ENCODE data around the gene MAN1C1. TPM values are rescaled to one million over a fixed set of nuclear protein-coding genes. Genes with fewer than 3 reads are reported as not detected.

Gene MAN1C1
- total and polyA plus RNA-seq, 8 donors = 2.1 to 9.2 (median 4.0) TPM

DNA sequence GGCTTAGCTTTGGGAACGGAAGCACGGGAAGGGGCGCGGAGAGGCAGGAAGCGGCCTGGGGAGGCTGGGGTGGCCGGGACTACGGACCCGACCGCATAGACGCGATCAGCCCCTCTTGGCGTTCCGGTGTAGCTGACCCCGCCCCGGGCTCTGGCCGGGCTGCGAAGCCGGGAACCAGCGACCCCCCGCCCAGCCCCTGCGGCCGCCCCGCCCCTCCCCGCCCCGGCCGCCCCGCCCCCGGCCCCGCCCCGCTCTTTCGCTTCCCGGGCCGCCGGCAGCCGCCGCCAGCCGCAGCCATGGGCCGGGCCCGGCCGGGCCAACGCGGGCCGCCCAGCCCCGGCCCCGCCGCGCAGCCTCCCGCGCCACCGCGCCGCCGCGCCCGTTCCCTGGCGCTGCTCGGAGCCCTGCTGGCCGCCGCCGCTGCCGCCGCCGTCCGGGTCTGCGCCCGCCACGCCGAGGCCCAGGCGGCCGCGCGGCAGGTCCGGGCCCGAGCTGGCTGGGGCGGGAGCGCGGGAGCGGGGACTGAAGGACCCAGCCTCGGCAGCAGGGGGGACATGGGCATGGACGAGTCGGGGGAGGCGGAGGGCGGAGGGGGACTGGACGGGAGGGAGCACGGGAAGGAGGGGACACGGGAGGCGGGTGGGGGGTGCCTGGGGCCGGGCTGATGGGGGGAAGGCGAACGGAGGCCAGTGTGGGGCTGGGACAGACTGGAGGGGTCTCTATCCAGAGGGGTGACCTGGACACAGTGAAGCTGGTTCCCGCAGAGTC, 183.5 kb downstream of the MAN1C1 start, which contains the start of gene SELENON:
TSS of gene SELENON (plus strand) at position 259 of the 768 bp plus-strand sequence. CDS start at position 297, 38 bp downstream.
- TF ChIP-seq, protein P1, sequence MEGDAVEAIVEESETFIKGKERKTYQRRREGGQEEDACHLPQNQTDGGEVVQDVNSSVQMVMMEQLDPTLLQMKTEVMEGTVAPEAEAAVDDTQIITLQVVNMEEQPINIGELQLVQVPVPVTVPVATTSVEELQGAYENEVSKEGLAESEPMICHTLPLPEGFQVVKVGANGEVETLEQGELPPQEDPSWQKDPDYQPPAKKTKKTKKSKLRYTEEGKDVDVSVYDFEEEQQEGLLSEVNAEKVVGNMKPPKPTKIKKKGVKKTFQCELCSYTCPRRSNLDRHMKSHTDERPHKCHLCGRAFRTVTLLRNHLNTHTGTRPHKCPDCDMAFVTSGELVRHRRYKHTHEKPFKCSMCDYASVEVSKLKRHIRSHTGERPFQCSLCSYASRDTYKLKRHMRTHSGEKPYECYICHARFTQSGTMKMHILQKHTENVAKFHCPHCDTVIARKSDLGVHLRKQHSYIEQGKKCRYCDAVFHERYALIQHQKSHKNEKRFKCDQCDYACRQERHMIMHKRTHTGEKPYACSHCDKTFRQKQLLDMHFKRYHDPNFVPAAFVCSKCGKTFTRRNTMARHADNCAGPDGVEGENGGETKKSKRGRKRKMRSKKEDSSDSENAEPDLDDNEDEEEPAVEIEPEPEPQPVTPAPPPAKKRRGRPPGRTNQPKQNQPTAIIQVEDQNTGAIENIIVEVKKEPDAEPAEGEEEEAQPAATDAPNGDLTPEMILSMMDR (IDR thresholded peaks at IDR 0.05) = no peak
- H3K4me1 ChIP-seq = peaks cover 6 to 37% (median 7%) of the 10 kb centered on the region in 3 donors
- no peaks in the 10 kb centered on the region for H3K27me3 ChIP-seq
- DNase-seq (peak in 5 of 6 donors; percentile 54 to 87 (median 73)), ATAC-seq (peak; percentile 39 to 68 (median 54)), FAIRE-seq (no peak)
- WGBS, 2 donors = 0 to 1% methylated on average over 38 to 89 of the region's 91 CpGs
- peak within 1 kb of the TSS; percentile 18 to 78 (median 69) for H3K27ac ChIP-seq
- intact Hi-C loops (cut with DNase I) = loop anchor here in 2 of 3 donors (5.0 kb wide), 2 partner anchors 188 to 193 kb away; no protein-coding TSS in a partner anchor
- H3K9me3 ChIP-seq = no peaks in the 10 kb centered on the region
- no peaks in the 10 kb centered on the region for H3K36me3 ChIP-seq
- H3K4me3 ChIP-seq = peak within 1 kb of the TSS; percentile 10 to 60 (median 32)

DNA sequence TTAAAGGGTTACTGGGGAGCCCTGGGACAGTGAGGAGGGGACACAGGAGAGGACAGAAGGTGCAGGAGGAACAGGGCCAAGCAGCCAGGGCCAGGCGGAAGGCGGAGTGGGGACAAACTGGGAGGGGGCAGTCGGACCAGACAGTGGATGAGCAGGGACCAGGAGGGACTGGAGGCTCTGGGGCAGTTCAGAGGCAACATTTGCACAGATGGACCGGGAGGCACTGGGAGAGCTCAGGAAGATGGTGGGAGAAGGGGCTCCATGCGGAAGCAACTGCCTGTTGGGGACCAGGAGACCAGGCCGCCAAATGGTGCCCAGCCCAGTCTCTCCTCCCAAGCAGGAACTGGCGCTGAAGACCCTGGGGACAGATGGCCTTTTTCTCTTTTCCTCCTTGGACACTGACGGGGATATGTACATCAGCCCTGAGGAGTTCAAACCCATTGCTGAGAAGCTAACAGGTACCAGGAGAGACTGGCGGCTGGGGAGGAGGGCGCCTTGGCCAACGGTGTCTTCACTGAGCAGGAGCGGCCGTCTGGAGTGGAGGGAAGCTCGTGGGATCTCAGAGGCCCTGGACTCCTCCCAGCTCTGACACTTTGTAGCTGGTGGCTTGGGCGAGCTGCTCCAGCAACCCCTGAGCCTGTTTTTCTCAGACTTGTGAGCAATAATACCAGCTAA, 184.2 kb downstream of the MAN1C1 start:
- H3K27ac ChIP-seq = peak overlapping the region in 1 of 4 donors; percentile 12
- peak in 2 of 4 donors; percentile 1 to 5 for ATAC-seq
- intact Hi-C loops (cut with DNase I) = no loop called here
- H3K4me3 ChIP-seq = peak overlapping the region; percentile 10 to 60 (median 28)
- 40 to 41% methylated on average over 15 of the region's 15 CpGs for WGBS, 2 donors
- peak in 2 of 6 donors; percentile 48 to 77 for DNase-seq
- no peaks in the 10 kb centered on the region for H3K9me3 ChIP-seq
- no peaks in the 10 kb centered on the region for H3K27me3 ChIP-seq
- H3K36me3 ChIP-seq = no peaks in the 10 kb centered on the region
- TF ChIP-seq, protein P1 (IDR thresholded peaks at IDR 0.05) = no peak
- H3K4me1 ChIP-seq = peaks cover 7 to 45% (median 14%) of the 10 kb centered on the region in 3 donors
- FAIRE-seq = no peak

DNA sequence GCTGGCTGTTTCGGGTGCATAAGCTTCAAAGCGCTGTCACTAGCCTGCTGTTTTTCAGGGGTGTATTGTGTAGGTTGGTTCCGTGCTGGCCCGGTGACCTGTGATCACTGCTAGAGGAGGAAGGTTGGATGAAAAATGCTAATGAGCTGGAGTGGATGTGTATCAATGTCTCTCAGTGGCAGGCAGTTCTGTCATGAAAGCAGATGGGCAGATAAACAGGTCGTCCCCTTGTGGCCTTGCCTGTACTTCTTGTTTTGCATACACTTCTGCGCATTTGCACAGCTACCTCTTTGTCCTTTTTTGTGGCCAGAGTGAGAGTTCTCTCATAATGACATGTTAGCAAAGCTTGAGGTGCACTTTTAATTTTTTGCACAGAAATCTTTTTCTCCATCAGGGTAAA, 186.3 kb downstream of the MAN1C1 start:
- DNase-seq (peak in 1 of 6 donors; percentile 2), ATAC-seq (no peak), FAIRE-seq (no peak)
- 45 to 61% methylated on average over 6 of the region's 6 CpGs for WGBS, 2 donors
- Histone ChIP-seq H3K27ac (no peak overlapping the region), H3K36me3 (no peaks in the 10 kb centered on the region), H3K27me3 (no peaks in the 10 kb centered on the region), H3K9me3 (no peaks in the 10 kb centered on the region), H3K4me3 (no peak overlapping the region), H3K4me1 (peaks cover 5 to 50% (median 29%) of the 10 kb centered on the region in 3 donors)
- TF ChIP-seq, protein P1 (IDR thresholded peaks at IDR 0.05) = no peak
- intact Hi-C loops (cut with DNase I) = no loop called here

DNA sequence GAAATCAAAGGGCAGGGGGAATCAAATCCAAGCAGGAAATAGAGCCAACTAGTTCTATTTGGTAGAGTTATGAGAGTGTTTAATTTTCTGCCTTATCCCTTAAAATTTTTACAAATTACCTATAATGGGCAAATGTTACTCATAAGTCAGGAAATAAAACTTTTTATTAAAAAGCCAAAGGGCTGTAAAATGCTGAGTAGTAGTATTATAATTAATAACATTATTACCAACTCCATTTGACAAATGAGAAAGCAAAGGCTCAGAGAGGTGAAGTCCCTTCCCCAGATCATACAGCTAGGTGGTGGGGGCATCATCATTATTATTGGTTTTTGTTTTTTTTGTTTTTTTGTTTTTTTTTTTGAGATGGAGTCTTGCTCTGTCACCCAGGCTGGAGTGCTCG, 186.8 kb downstream of the MAN1C1 start:
- TF ChIP-seq, protein P1 (IDR thresholded peaks at IDR 0.05) = no peak
- no peak overlapping the region for H3K4me3 ChIP-seq
- ATAC-seq = no peak
- intact Hi-C loops (cut with DNase I) = no loop called here
- peaks cover 5 to 50% (median 29%) of the 10 kb centered on the region in 3 donors for H3K4me1 ChIP-seq
- no peak for FAIRE-seq
- no peaks in the 10 kb centered on the region for H3K9me3 ChIP-seq
- H3K27ac ChIP-seq = no peak overlapping the region
- 90 to 100% methylated on average over 1 of the region's 1 CpG for WGBS, 2 donors
- no peak for DNase-seq
- no peaks in the 10 kb centered on the region for H3K27me3 ChIP-seq
- H3K36me3 ChIP-seq = no peaks in the 10 kb centered on the region

Measured in pancreas (tissue), 10 donors.